Measurements from ENCODE around the gene KRT39. TPM values are rescaled to one million over a fixed set of nuclear protein-coding genes. Genes with fewer than 3 reads are reported as not detected.

Gene KRT39
- total RNA-seq, 4 donors from 2014 or later: not detected

DNA sequence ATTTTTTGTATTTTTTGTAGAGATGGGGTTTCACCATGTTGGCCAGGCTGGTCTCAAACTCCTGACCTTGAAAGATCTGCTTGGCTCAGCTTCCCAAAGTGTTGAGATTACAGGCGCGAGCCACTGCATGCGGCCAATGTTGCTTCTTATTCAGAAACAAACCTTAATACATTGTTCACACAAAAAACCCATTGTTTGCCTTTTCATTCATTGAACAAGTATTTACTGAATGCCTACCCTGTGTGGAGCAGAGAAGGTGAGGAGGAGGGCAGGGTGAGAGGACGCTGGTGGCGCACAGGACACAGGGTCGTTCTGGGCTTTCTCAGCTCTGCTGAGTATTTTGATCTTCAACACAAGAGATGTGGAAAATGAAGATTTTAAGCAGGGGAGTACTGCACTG, 21.3 kb downstream of the KRT39 start:
- TF ChIP-seq, protein P1, sequence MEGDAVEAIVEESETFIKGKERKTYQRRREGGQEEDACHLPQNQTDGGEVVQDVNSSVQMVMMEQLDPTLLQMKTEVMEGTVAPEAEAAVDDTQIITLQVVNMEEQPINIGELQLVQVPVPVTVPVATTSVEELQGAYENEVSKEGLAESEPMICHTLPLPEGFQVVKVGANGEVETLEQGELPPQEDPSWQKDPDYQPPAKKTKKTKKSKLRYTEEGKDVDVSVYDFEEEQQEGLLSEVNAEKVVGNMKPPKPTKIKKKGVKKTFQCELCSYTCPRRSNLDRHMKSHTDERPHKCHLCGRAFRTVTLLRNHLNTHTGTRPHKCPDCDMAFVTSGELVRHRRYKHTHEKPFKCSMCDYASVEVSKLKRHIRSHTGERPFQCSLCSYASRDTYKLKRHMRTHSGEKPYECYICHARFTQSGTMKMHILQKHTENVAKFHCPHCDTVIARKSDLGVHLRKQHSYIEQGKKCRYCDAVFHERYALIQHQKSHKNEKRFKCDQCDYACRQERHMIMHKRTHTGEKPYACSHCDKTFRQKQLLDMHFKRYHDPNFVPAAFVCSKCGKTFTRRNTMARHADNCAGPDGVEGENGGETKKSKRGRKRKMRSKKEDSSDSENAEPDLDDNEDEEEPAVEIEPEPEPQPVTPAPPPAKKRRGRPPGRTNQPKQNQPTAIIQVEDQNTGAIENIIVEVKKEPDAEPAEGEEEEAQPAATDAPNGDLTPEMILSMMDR (IDR thresholded peaks at IDR 0.05; ENCODE audit: low read depth): no peak

DNA sequence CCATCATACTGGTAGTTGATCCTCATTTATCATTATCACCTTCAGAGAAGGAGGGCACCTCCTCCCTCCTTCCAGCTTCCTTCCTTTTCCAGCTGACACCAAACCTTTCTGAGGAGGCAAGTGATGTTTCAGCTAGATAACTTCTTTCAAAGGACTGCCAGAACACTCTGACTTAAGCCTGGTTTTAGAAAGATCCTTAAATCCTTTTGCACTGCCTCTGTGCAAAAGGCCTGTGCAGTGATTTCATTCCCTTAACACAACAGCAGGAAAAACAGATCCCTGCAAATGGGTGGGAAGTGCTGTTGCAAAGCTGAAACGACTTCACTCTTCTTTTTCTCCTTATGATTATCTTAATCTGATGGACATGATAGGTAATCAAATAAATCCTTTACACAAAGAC, 22.2 kb downstream of the KRT39 start:
- TF ChIP-seq, protein P1 (IDR thresholded peaks at IDR 0.05; ENCODE audit: low read depth): no peak

DNA sequence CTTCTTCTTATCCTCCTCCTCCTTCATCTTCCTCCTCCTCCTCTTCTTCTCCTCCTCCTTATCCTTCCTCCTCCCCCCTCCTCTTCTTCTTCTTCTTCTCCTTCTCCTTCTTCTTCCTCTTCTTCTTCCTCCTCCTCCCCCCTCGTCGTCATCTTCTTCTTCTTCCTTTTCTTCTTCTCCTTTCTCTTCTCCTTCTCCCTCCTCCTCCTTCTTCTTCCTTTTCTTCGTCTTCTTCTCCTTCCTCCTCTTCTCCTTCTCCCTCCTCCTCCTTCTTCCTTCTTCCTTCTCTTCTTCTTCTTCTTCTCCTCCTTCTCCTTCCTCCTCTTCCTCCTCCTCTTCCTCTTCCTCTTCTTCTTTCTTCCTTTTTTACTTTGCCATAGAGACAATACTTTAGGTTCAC, 24.2 kb downstream of the KRT39 start:
- TF ChIP-seq, protein P1 (IDR thresholded peaks at IDR 0.05; ENCODE audit: low read depth): no peak

DNA sequence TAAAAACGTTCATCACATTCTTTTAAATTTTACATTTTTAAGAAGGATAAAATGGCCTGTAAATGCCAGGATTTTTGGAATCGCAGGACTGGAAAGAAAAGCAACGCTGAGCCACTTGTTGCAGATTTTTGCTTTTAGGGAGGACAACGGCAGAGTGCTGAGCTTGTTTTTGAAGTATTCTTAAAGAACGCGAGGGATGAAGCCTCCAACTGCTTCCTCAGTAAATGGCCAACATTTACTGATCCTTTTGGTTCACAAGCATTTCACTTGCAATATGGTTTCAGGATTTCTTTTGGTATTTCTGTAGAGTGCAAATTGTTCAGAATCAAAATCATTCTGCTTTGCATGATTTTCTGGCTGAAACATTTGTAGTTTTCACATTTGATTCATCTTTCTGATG, 26.5 kb downstream of the KRT39 start:
- TF ChIP-seq, protein P1 (IDR thresholded peaks at IDR 0.05; ENCODE audit: low read depth): no peak

DNA sequence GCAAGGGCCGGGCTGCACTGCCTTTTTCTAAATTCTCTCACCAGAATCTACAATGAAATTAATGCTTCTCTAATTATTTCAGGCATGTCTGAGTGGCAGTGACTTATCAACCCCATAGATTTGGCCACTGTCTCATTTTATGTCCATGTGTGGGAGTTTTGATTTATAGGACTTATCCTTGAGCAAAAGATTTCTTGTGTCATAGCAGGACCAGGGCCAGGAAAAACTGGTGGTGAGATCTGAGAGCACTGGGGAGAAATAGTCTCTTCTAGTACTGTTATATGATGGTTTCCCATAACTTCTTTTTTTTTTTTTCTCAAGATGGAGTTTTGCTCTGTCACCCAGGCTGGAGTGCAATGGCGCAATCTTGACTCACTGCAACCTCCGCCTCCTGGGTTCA, 27.8 kb downstream of the KRT39 start:
- TF ChIP-seq, protein P1 (IDR thresholded peaks at IDR 0.05; ENCODE audit: low read depth): no peak

DNA sequence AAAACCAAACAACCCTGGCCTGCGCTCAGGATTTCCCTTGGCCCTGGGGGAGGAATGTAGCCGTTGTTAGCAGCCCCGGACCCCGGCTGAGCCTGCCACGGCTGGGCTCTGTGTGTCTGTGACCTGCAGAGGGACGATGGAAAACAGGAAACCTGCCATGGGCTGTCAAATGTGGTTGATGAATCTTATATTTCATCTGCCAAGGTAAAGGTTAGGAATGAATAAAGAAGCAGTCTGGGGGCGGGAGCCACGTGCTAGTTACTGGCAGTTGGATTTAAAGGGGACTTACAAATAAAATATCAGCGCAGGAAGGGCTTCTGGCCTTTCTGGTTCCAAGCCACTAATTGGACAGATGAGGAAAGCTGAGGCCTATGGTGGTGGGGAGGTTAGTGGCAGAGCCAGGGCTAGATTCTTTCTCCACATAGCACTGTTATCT, 29.3 kb downstream of the KRT39 start, which contains the start of gene KRT23:
Gene KRT23 (minus strand): TSS at position 263 of the 436 bp plus-strand sequence. CDS start 1,043 bp downstream, outside the sequence.
- TF ChIP-seq, protein P1 (IDR thresholded peaks at IDR 0.05; ENCODE audit: low read depth): no peak

DNA sequence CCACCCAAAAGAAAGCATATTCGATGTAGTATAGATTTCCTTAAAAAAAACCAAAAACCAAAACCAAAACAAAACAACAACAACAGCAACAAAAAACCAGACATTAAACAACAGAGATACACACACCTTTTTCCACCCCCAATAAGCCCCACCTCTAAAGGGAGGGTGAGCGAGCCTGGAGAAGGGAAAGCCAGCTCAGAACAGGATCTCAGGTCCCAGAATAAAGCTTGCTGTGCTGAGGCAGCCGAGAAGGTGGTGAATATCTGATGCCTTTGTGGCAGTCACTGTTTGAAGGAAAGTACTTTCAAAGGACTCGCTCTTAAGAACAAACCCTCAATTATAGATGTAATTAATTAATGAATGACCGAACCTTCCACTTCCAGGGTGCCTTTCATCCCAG, 29.8 kb downstream of the KRT39 start:
- TF ChIP-seq, protein P1 (IDR thresholded peaks at IDR 0.05; ENCODE audit: low read depth): no peak

All from subcutaneous adipose tissue (tissue), 4 donors.